ENCODE measurements around the gene FIGNL2. TPM values are rescaled to one million over a fixed set of nuclear protein-coding genes. Genes with fewer than 3 reads are reported as not detected.
"Not testable (repeated sequence)": the region's sequence is repeated elsewhere in the genome, so short reads cannot be mapped to it uniquely, and the experiment has no call there.

Gene FIGNL2
- total and polyA plus RNA-seq, 11 donors, result 0.13 to 0.93 (median 0.35) TPM

DNA sequence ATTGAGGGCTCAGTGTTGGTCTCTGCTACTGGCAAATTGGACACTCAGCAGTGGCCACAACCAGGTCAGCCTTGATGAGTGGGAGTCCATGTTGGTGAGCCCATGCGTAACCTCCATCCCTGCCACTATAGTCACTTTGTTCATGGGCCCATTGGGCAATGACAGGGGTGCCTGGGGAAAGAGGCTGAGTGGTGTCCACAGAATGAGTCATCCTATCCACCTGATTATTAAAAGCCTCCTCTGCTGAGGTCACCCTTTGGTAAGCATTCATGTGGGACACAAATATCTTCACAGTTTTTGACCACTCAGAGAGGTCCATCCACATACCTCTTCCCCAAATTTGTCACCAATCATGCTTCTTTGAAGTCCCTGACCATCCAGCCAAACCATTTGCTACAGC lies 50.0 kb downstream of the FIGNL2 start:
- Histone ChIP-seq H3K4me1 (no peaks in the 10 kb centered on the region), H3K36me3 (no peaks in the 10 kb centered on the region), H3K27me3 (no peaks in the 10 kb centered on the region), H3K4me3 (no peak overlapping the region), H3K27ac (no peak overlapping the region), H3K9me3 (no peaks in the 10 kb centered on the region)
- DNase-seq (no peak), ATAC-seq (no peak)
- intact Hi-C loops (cut with DNase I), result no loop called here
- TF ChIP-seq, protein P1, sequence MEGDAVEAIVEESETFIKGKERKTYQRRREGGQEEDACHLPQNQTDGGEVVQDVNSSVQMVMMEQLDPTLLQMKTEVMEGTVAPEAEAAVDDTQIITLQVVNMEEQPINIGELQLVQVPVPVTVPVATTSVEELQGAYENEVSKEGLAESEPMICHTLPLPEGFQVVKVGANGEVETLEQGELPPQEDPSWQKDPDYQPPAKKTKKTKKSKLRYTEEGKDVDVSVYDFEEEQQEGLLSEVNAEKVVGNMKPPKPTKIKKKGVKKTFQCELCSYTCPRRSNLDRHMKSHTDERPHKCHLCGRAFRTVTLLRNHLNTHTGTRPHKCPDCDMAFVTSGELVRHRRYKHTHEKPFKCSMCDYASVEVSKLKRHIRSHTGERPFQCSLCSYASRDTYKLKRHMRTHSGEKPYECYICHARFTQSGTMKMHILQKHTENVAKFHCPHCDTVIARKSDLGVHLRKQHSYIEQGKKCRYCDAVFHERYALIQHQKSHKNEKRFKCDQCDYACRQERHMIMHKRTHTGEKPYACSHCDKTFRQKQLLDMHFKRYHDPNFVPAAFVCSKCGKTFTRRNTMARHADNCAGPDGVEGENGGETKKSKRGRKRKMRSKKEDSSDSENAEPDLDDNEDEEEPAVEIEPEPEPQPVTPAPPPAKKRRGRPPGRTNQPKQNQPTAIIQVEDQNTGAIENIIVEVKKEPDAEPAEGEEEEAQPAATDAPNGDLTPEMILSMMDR (IDR thresholded peaks at IDR 0.05), result no peak
- TF ChIP-seq POLR2A (IDR thresholded peaks at IDR 0.05), result no peak
- WGBS, 4 donors, result 95 to 100% (median 97%) methylated on average over 1 of the region's 1 CpG

DNA sequence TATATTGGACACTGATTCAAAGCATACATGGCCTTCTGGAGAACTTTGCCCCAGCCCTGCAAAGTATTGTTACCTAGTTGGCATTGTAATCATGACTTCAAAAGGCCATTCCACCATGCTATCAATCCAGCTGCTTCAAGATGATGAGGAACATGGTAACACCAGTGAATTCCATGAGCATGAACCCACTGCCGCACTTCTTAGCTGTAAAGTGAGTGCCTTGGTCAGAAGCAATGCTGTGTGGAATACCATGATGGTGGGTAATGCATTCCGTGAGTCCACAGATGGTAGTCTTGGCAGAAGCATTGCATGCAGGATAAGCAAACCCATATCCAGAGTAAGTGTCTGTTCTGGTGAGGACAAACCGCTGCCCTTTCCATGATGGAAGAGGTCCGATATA lies 50.5 kb downstream of the FIGNL2 start:
- DNase-seq; H3K27me3 ChIP-seq; H3K9me3 ChIP-seq; ATAC-seq; intact Hi-C loops (cut with DNase I); H3K27ac ChIP-seq; H3K4me1 ChIP-seq; H3K36me3 ChIP-seq; H3K4me3 ChIP-seq: not testable (repeated sequence)
- 81 to 98% (median 94%) methylated on average over 4 of the region's 4 CpGs for WGBS, 4 donors

DNA sequence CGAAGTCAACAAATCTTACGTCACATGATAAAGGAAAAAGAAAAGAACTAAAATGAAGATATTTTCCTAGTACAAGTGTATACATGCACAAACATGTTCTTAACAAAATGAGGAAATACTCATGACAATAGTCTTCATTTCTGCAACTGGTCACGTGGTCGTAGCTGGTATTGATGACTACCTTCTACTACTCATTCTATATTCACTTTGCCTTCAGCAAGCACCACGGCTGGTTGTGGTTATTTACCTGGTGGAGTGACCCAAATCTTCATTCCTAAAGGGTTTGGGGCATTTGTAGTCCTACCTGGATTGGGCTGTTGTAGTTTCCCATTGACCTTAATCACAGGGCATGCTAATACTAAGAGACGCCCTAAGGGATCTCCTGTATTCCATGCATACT lies 51.2 kb downstream of the FIGNL2 start:
- no peak for TF ChIP-seq POLR2A (IDR thresholded peaks at IDR 0.05)
- TF ChIP-seq, protein P1 (IDR thresholded peaks at IDR 0.05), result no peak
- intact Hi-C loops (cut with DNase I), result no loop called here
- WGBS, 4 donors, result 90 to 94% (median 92%) methylated on average over 6 of the region's 6 CpGs

DNA sequence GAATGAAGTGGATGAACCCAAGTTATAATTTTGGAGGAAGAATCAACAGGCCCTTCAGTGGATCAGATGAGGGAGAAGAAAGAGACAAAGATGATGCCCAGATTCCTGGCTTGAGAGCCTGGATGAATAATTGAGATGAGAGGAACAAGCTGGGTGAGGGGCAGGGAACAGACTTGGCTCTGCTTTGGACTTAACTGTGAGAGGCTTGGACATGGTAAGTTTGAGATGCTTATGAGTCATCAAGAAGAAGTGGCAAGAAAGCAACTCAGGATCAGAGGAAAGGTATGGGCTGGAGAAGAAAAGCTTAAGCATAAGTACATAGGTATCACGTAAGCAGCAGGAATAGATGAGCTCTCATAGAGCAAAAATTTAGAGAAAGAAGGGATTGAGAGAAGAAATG lies 55.3 kb downstream of the FIGNL2 start:
- H3K9me3 ChIP-seq, result no peaks in the 10 kb centered on the region
- TF ChIP-seq POLR2A (IDR thresholded peaks at IDR 0.05), result no peak
- TF ChIP-seq, protein P1 (IDR thresholded peaks at IDR 0.05), result no peak
- H3K4me1 ChIP-seq, result no peaks in the 10 kb centered on the region
- no peak overlapping the region for H3K4me3 ChIP-seq
- H3K27ac ChIP-seq, result no peak overlapping the region
- no peaks in the 10 kb centered on the region for H3K27me3 ChIP-seq
- DNase-seq (no peak), ATAC-seq (no peak)
- intact Hi-C loops (cut with DNase I), result no loop called here
- no peaks in the 10 kb centered on the region for H3K36me3 ChIP-seq
- WGBS, 4 donors, result 92 to 100% (median 100%) methylated on average over 1 of the region's 1 CpG

More for the DNA sequence above, 51.2 kb downstream of the FIGNL2 start:
- Histone ChIP-seq H3K4me3 (no peak overlapping the region), H3K27me3 (no peaks in the 10 kb centered on the region), H3K36me3 (no peaks in the 10 kb centered on the region), H3K27ac (no peak overlapping the region), H3K9me3 (no peaks in the 10 kb centered on the region), H3K4me1 (no peaks in the 10 kb centered on the region)
- ATAC-seq, result no peak
- no peak for DNase-seq

DNA sequence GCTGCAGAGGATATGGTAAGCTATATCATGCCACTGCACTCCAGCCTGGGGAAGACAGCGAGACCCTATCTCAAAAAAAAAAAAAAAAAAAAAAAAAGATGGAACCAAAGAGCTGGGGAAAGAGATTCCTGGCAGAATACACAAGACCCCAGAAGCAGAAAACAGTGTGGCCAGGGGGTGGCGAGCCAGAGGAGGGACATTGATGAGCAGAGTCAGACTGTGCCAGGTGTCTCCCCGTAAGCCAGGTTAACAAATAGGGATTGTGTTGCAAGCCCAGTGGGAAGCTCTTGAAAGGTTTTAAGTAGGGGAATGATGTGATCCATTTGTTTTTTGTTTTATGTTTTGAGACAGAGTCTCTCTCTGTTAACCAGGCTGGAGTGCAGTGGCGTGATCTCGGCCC lies 56.1 kb downstream of the FIGNL2 start:
- whole genome bisulfite sequencing, 4 donors, result 92 to 98% (median 94%) methylated on average over 5 of the region's 5 CpGs
- TF ChIP-seq POLR2A (IDR thresholded peaks at IDR 0.05), result no peak
- TF ChIP-seq, protein P1 (IDR thresholded peaks at IDR 0.05), result no peak

More for the DNA sequence above, 56.1 kb downstream of the FIGNL2 start:
- intact Hi-C loops (cut with DNase I), result no loop called here
- DNase-seq (no peak), ATAC-seq (no peak)
- Histone ChIP-seq H3K4me1 (no peaks in the 10 kb centered on the region), H3K27ac (no peak overlapping the region), H3K9me3 (no peaks in the 10 kb centered on the region), H3K36me3 (no peaks in the 10 kb centered on the region), H3K27me3 (no peaks in the 10 kb centered on the region), H3K4me3 (no peak overlapping the region)
